B cell (primary cell): ENCODE measurements around the gene TAS2R39.

Source experiments
- CTCF ChIP-seq: fragments of 200-600 bp; IDR thresholded peaks from one replicate; pipeline ENCODE4 v1.8.0; 2022; ENCODE audit warnings: antibody characterized with exemption, mild to moderate bottlenecking
- EZH2 ChIP-seq: IDR thresholded peaks from 2 replicates; pipeline ENCODE4 v1.6.1; 2012; ENCODE audit warnings: borderline replicate concordance, low read depth, mild to moderate bottlenecking, moderate library complexity, low read length; ENCODE audit not compliant: insufficient read depth, poor library complexity, severe bottlenecking

GRCh38 chr7:143229054-143229790 lies 46.0 kb downstream of the TAS2R39 start:
- no peak for TF ChIP-seq CTCF
- no peak for TF ChIP-seq EZH2
